Measurements from ENCODE around the gene NRSN1. TPM values are rescaled to one million over a fixed set of nuclear protein-coding genes. Genes with fewer than 3 reads are reported as not detected.

Gene NRSN1
- total RNA-seq: not detected in 2 replicates

GRCh38 chr6:24125980-24126379 is at the start of gene NRSN1:
Gene NRSN1, plus strand, starts transcription at chr6:24126215. Its CDS starts 8,113 bp downstream, at chr6:24134328.

Other genes starting within 250 kb of the NRSN1 start
- gene DCDC2, start 231.8 kb downstream of the NRSN1 start, total RNA-seq: not detected in 2 replicates

Data from smooth muscle cell of the umbilical artery (primary cell).